DND-41 (cell line): ENCODE data around the gene KRTAP1-3.
"Not testable (repeated sequence)": the region's sequence is repeated elsewhere in the genome, so short reads cannot be mapped to it uniquely, and the experiment has no call there.

Experiments used
- EZH2 ChIP-seq: IDR thresholded peaks from 3 replicates; pipeline ENCODE4 v1.6.1; 2012; ENCODE audit warnings: borderline replicate concordance, low read depth, mild to moderate bottlenecking, moderate library complexity, low read length, inconsistent platforms; ENCODE audit not compliant: severe bottlenecking
- TF ChIP-seq, protein P1 (sequence below): IDR thresholded peaks from 2 replicates; pipeline ENCODE4 v1.5.1; 2012; ENCODE audit warnings: borderline replicate concordance, low read length, moderate library complexity, mild to moderate bottlenecking; ENCODE audit not compliant: poor library complexity, severe bottlenecking; ENCODE audit errors: extremely low read depth

DNA sequence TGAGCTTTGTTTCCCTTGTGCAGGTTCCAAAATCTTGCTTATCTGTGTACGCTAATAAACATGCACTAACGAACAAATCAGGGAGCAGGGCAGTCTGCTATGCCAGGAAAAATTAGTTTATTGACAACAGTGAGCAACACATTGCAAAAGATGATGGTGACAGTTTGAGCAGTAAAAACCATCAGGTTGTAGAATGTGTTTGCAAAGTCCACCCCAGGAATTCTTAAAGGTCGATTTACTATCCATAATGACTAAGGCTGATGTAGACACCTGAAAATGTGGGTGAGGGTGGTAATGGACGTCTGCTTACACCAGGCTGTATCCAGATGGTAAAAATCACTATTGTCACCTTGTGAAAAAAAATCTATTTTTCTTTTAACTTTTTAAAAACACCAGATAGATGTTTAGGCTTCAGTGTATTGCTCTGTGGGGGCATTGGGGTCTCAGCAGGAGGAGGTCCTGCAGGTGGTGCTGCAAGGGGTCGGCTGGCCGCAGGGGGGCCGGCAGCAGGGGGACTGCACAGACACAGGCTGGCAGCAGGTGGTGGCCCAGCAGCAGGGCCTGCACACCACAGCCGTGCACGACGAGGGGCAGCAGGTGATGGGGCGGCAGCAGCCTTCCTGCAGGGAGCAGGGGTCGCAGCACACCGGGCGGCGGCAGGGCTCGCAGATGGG is 30.5 kb upstream of the KRTAP1-3 start:
- TF ChIP-seq, protein P1, sequence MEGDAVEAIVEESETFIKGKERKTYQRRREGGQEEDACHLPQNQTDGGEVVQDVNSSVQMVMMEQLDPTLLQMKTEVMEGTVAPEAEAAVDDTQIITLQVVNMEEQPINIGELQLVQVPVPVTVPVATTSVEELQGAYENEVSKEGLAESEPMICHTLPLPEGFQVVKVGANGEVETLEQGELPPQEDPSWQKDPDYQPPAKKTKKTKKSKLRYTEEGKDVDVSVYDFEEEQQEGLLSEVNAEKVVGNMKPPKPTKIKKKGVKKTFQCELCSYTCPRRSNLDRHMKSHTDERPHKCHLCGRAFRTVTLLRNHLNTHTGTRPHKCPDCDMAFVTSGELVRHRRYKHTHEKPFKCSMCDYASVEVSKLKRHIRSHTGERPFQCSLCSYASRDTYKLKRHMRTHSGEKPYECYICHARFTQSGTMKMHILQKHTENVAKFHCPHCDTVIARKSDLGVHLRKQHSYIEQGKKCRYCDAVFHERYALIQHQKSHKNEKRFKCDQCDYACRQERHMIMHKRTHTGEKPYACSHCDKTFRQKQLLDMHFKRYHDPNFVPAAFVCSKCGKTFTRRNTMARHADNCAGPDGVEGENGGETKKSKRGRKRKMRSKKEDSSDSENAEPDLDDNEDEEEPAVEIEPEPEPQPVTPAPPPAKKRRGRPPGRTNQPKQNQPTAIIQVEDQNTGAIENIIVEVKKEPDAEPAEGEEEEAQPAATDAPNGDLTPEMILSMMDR: not testable (repeated sequence)
- not testable (repeated sequence) for TF ChIP-seq EZH2
